Psoas muscle (tissue), 8 donors: ENCODE measurements around the gene PRG2. TPM values are rescaled to one million over a fixed set of nuclear protein-coding genes. Genes with fewer than 3 reads are reported as not detected.

Experiments used
- ATAC-seq, 4 donors: fragments of 200-7000 bp; cut with Tn5 transposase; one replicate each; pipeline ENCODE4 v1.9.1; 2020; ENCODE audit warnings: moderate library complexity in 3 of 4, mild to moderate bottlenecking in 2 of 4
- DNase-seq, 2 donors: peaks; one replicate each; pipeline ENCODE4 v3.0.0-alpha.2; 2020
- H3K27ac ChIP-seq: fragments of 200-600 bp; one replicate; pipeline ENCODE4 v1.8.0; 2022
- H3K27me3 ChIP-seq, 3 donors: fragments of 200-600 bp in 1 of 3; one replicate each; pipeline versions ENCODE4 v1.6.1 to v1.8.0; 2013 to 2022; ENCODE audit warnings: low read length in 2 of 3, mild to moderate bottlenecking in 2 of 3, moderate library complexity in 1 of 3; ENCODE audit not compliant: insufficient read depth in 3 of 3
- H3K36me3 ChIP-seq, 2 donors: fragments of 200-600 bp in 1 of 2; one replicate each; pipeline versions ENCODE4 v1.6.1 to v1.8.0; 2013 to 2022; ENCODE audit warnings: low read depth in 1 of 2, mild to moderate bottlenecking in 1 of 2, moderate library complexity in 1 of 2; ENCODE audit not compliant: insufficient read depth in 1 of 2
- H3K4me1 ChIP-seq: fragments of 200-600 bp; one replicate; pipeline ENCODE4 v1.8.0; 2022
- H3K4me3 ChIP-seq: fragments of 200-600 bp; one replicate; pipeline ENCODE4 v1.8.0; 2022; ENCODE audit warnings: mild to moderate bottlenecking
- H3K9me3 ChIP-seq: fragments of 200-600 bp; one replicate; pipeline ENCODE4 v1.8.0; 2022
- WGBS, 3 donors: extraction: QIAGEN DNeasy Blood & Tissue Kit; methylation state at CpG; one replicate each; pipeline versions ENCODE4 v1.1.6 to v1.1.7; 2013; 5-methylcytosine and 5-hydroxymethylcytosine counted together
- intact Hi-C, 2 donors: fragments of 100-400 bp; cut with DNase I; formaldehyde crosslinking; loops; one replicate each; pipeline versions ENCODE4 v1.11.0 to v1.14.2; 2022
- polyA plus RNA-seq, 3 donors: library from polyadenylated mRNA; stranded (reverse); fragments of 200-250 nt; gene quantifications; one replicate each; pipeline ENCODE4 v1.2.3, GENCODE V29; 2013
- total RNA-seq, 4 donors: library from RNA; stranded (reverse); fragmentation: NEBNext Ultra II Directional in 2 of 4; extraction: Animal tissue kit (Norgen Biotek cat#: 25700) in 2 of 4; gene quantifications; one replicate each; pipeline versions ENCODE4 v1.2.1 to v1.2.4, GENCODE V29; 2021 to 2023
- TF ChIP-seq, protein P1 (sequence below): fragments of 200-600 bp; IDR thresholded peaks from one replicate; pipeline ENCODE4 v1.8.0; 2022; ENCODE audit warnings: antibody characterized with exemption
- donor health status: healthy with polysubstance abuse.
- donor health status: DM: no; HTN: no; CAD: no; lungs with moderate emphysema.
- donor health status: Bipolar disorder and iron deficiency.
- donor health status: healthy.
- donor health status: DM: yes; HTN: yes; CAD: no.
- donor health status: DM: no; HTN: no; CAD: no.
- donor health status: DM: no; HTN: no; CAD: no.
- donor health status: DM: yes; HTN: yes; CAD: no.

The PRG2 gene
- total and polyA plus RNA-seq, 7 donors = 0.25 TPM; not detected in 6

DNA sequence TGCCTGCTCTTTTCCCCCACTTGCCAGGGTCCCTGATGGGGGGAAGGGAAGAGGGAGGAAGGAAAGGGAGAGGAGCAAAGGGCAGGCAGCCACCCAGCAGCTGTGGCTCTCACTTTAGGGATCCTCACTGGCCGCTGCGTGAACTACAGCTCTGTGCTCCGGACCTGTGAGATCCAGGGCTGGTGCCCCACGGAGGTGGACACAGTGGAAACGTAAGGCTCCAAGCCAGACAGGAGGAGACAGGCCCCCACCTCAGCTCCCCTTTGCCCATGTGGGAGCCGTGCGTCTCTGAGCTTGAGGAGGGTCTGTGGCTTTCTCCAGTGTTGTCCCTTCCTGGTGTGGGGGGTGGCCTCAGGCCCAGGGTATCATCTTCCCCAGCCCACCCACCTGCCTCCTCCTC, 42.4 kb downstream of the PRG2 start:
- TF ChIP-seq, protein P1, sequence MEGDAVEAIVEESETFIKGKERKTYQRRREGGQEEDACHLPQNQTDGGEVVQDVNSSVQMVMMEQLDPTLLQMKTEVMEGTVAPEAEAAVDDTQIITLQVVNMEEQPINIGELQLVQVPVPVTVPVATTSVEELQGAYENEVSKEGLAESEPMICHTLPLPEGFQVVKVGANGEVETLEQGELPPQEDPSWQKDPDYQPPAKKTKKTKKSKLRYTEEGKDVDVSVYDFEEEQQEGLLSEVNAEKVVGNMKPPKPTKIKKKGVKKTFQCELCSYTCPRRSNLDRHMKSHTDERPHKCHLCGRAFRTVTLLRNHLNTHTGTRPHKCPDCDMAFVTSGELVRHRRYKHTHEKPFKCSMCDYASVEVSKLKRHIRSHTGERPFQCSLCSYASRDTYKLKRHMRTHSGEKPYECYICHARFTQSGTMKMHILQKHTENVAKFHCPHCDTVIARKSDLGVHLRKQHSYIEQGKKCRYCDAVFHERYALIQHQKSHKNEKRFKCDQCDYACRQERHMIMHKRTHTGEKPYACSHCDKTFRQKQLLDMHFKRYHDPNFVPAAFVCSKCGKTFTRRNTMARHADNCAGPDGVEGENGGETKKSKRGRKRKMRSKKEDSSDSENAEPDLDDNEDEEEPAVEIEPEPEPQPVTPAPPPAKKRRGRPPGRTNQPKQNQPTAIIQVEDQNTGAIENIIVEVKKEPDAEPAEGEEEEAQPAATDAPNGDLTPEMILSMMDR = no peak
- WGBS, 3 donors = 74 to 78% (median 77%) methylated on average over 7 of the region's 7 CpGs
- no peaks in the 10 kb centered on the region for H3K27me3 ChIP-seq
- no peaks in the 10 kb centered on the region for H3K9me3 ChIP-seq
- H3K4me1 ChIP-seq = no peaks in the 10 kb centered on the region
- H3K36me3 ChIP-seq = no peaks in the 10 kb centered on the region
- intact Hi-C loops = loop anchor here (5.0 to 10.0 kb wide), 8 partner anchors 79 to 503 kb away; partner anchors contain the start of genes RTN4RL2 (in 1 of the 2), SLC43A3 (in 1 of the 2) and YPEL4 (in 1 of the 2)
- ATAC-seq = no peak
- no peak overlapping the region for H3K27ac ChIP-seq
- DNase-seq = no peak
- H3K4me3 ChIP-seq = no peak overlapping the region

DNA sequence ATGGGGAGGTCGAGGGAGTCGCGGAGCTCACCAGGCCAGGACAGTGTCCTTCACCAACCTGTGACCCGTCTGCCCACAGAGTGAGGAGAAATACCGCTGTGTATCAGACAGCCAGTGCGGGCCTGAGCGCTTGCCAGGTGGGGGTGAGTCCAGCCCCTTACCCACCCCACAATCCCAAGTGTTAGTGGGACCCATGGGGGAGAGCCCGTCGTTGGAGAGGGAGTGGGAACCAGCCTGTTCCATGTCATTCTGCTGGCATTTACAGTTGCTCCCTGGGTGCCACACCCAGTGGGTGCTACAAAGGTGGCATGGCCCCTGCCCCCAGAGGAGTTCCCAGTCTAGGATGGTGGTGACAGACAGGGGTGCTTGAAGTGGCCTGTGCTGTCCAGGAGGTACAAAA, 43.1 kb downstream of the PRG2 start:
- intact Hi-C loops = loop anchor here (5.0 to 10.0 kb wide), 8 partner anchors 80 to 503 kb away; partner anchors contain the start of genes RTN4RL2 (in 1 of the 2), SLC43A3 (in 1 of the 2) and YPEL4 (in 1 of the 2)
- H3K9me3 ChIP-seq = no peaks in the 10 kb centered on the region
- H3K36me3 ChIP-seq = no peaks in the 10 kb centered on the region
- no peak for ATAC-seq
- no peaks in the 10 kb centered on the region for H3K4me1 ChIP-seq
- WGBS, 3 donors = 83 to 89% (median 86%) methylated on average over 9 of the region's 9 CpGs
- DNase-seq = no peak
- H3K27me3 ChIP-seq = no peaks in the 10 kb centered on the region
- H3K27ac ChIP-seq = no peak overlapping the region
- no peak overlapping the region for H3K4me3 ChIP-seq
- TF ChIP-seq, protein P1 = no peak

DNA sequence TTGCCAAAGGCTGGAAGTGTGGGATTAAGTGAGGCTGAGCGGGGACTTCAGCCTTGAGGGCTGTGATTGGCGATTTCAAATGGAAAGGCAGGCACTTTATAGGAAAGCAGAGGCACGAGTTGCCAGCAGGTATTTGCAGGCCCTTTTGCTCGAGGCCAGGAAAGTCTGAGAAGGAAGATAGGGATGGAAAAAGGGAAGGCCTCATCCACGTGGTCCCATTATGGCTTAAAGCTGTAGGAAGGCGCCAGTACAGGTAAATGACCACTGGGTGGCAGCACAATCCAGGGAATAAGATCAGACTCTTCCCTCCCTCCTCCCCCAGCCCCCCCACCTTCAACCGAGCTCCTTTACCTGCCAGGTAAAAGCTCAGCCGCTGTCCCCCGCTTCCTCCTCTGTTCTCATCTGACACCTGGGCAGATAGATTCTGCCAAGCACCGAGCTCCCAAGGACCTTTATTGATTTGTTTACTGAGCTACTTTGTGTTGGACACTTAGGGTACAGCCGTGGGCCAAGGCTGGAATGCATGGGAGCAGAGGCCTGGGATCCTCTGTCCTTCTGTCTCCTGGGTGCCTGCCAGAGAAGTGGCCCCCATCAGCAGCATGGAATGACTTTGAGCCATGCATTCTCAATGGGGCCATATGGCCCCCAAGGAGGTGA, 44.8 kb downstream of the PRG2 start:
- H3K9me3 ChIP-seq = no peaks in the 10 kb centered on the region
- ATAC-seq (peak; percentile 83 to 91 (median 84)), DNase-seq (peak; percentile 61 to 74)
- TF ChIP-seq, protein P1 = peak; percentile 82
- 18 to 26% (median 21%) methylated on average over 10 to 11 of the region's 11 CpGs for WGBS, 3 donors
- intact Hi-C loops = loop anchor here (1.0 to 10.0 kb wide), 9 partner anchors 82 to 501 kb away; partner anchors contain the start of genes RTN4RL2 (in 1 of the 2), SLC43A3 (in 1 of the 2) and YPEL4 (in 1 of the 2)
- no peaks in the 10 kb centered on the region for H3K4me1 ChIP-seq
- no peak overlapping the region for H3K27ac ChIP-seq
- H3K36me3 ChIP-seq = no peaks in the 10 kb centered on the region
- H3K4me3 ChIP-seq = no peak overlapping the region
- H3K27me3 ChIP-seq = no peaks in the 10 kb centered on the region

DNA sequence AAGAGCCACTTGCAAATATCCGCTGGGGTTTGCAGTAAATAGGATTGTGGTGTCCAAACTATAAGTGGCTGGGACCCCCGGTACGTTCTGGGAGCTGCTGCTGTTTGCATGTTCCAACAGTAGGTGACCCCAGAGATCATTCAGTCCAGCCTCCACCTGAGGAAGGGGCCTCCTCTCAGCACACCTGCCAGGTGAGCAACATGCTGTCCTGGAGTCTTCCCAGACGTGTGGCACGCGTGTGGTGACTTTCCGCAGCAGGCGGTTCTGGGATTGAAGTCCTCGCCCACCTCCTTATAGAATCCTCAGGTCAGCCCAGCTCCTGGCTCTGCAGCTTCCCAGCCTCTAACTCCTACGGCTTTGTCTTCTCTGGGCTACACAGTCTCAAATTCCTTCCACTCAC, 45.6 kb downstream of the PRG2 start:
- H3K4me3 ChIP-seq = no peak overlapping the region
- intact Hi-C loops = loop anchor here (1.0 to 10.0 kb wide), 9 partner anchors 82 to 500 kb away; partner anchors contain the start of genes RTN4RL2 (in 1 of the 2), SLC43A3 (in 1 of the 2) and YPEL4 (in 1 of the 2)

More for the DNA sequence above, 45.6 kb downstream of the PRG2 start:
- Histone ChIP-seq H3K4me1 (no peaks in the 10 kb centered on the region), H3K9me3 (no peaks in the 10 kb centered on the region), H3K36me3 (no peaks in the 10 kb centered on the region), H3K27me3 (no peaks in the 10 kb centered on the region), H3K27ac (no peak overlapping the region)
- TF ChIP-seq, protein P1 = no peak
- DNase-seq (no peak), ATAC-seq (no peak)
- 91 to 96% (median 92%) methylated on average over 10 of the region's 10 CpGs for WGBS, 3 donors
